HG03442 (cell line): ENCODE measurements around the gene FAM50B.

Experiments used
- ATAC-seq: cut with Tn5 transposase; IDR thresholded peaks from one replicate; pipeline ENCODE4 v1.9.1; 2021; ENCODE audit warnings: mild to moderate bottlenecking, moderate library complexity; ENCODE audit not compliant: unreplicated experiment

The FAM50B gene

DNA sequence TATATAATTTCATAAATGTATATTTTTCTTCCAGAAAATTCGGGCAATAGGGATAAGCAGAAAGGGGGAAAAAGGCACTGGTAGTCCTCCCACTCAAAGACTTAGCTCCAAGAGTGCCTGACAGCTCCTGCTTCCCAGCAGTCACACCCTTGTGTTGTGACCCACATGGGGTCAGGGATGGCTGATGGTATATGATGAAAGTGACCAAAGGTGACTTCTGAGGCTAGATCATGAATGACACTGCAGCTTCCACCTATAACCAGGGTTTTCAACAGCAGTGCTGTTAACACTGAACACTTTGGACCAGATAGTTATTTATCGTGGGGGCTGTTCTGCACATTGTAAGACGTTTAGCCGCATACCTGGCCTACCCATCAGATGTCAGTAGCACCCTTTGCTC lies 22.3 kb downstream of the FAM50B start:
- no peak for ATAC-seq

- ATAC-seq: no peak
These were observed 22.8 kb downstream of the FAM50B start for GRCh38 chr6:3871939-3872338.

GRCh38 chr6:3872370-3872854 lies 23.2 kb downstream of the FAM50B start:
- ATAC-seq: no peak

DNA sequence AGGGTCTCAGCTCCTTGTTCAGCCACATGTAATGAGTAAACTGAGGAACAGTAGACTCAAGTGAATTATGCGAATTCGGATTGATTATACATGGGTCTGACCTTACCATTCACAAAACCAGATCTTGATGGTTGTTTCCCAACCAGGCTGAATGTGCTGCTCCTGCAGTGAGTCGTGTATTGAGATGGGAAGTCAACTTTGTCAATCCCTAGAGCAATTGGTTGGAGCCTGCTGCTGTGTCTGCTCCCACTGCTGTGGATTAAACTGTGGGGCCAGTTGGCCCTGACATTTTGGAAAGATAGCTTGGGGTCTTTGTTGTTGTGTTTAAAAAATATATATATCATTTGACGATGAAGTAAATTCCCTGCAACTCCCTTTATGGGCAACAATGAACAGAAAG lies 23.9 kb downstream of the FAM50B start:
- ATAC-seq: no peak

GRCh38 chr6:3874069-3874468 lies 24.9 kb downstream of the FAM50B start:
- no peak for ATAC-seq

DNA sequence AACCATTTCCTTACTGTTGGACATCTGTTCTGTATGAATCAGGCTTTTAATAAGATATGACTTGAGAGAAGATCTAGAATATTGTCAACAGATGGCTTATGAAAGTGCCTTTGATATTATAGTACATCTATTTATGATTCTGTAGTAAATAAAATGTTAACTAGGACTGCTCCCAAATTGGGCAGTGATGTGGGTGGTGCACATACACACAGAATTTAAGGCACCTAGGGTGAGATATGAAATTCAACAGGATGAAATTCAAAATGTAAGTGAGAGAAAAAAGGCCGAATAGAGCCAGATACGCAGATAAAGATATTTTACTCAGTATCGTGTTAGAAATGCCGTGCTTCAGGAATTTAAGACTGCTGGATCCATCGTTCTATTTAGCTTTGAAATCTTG lies 26.3 kb downstream of the FAM50B start:
- ATAC-seq: no peak

DNA sequence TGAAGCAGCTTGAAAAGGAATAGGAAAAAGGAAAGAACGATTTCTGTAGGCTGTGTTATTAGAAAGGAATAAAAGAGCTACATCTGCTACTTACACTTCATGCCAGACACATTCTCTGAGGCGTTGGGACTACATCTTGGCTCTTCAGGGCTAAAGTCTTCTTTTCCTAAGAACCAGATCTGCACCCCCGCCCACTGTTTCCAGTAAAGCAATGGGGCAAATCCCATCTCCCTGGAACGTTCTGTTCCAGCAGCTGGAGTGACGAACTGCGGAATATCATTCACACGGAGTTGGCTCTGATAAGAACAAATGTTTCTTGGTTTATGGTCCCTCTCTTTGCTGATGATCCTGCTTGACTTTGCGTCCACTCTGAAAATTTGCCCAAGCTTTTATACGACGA lies 26.9 kb downstream of the FAM50B start:
- ATAC-seq: no peak

- no peak for ATAC-seq
These were observed 27.7 kb downstream of the FAM50B start for GRCh38 chr6:3876866-3877265.

DNA sequence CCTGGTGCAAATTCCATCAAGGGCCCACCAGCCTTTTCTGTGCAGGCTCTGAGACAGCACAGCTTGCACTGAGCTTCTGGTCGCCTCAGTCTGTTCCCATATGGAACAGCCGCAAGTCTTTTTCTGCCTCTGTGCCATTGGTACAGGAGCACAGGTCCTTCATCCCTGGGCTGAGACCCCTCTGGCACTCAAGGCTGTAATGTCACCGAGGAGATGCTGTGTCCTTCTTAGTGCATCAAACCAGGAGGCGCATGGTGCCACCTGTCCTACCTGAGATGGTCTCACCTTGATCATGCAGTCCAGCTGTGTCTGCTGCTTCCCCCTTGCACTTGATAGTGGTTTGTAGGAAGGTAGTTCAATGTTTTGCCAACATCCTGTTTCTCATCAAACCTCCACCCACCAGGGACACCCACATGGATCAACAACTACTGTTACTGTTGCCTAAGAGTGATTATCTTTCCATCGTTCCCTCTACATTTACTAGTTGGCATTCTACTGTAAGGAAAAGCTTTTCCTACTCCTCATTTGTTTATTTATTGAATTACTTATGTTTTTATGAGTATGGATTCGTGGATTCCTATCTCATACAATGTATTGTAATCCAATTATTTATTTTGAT lies 29.0 kb downstream of the FAM50B start:
- no peak for ATAC-seq

DNA sequence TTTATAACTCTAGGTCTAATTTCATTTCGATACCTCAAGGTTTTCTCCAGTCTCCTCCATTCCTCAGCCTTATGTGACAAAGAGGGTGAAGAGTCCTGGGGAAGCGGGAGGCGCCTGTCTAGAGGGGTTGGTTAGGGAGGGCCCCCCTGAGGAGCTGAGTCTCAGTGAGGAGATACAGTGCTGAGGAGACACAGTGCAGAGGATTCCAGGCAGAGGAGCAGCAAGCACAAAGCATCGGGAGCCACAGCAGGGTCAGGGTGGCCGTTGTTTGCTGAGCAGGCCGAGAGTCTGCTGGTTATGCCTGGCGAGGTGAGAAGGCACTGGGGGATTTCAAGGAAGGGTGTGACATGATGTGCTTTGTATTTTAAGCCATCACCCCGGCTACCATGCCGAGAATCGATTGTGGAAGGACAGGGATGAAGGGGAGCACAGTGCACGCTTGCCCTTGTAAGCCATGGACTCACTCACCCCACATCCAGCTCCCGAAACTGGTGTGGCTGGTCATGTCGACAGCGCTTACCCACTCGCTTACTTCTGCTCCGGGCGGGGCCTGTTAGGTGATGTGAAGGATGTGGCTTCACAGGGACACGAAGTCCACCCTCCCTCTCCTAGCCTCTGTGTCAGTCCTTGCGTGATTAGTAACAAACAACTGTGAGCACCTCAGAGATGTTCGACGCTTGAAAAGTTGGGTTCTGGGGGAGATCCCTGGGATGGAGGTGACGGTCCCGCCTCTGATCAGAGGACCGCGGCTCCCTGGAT lies 30.2 kb downstream of the FAM50B start:
- ATAC-seq: no peak

GRCh38 chr6:3881711-3882421 lies 32.7 kb downstream of the FAM50B start:
- ATAC-seq: no peak

- no peak for ATAC-seq
These were observed 33.3 kb downstream of the FAM50B start for GRCh38 chr6:3882431-3882830.

- ATAC-seq: no peak
These were observed 33.7 kb downstream of the FAM50B start for GRCh38 chr6:3882866-3883265.

GRCh38 chr6:3884007-3884745 lies 35.0 kb downstream of the FAM50B start:
- ATAC-seq: no peak

DNA sequence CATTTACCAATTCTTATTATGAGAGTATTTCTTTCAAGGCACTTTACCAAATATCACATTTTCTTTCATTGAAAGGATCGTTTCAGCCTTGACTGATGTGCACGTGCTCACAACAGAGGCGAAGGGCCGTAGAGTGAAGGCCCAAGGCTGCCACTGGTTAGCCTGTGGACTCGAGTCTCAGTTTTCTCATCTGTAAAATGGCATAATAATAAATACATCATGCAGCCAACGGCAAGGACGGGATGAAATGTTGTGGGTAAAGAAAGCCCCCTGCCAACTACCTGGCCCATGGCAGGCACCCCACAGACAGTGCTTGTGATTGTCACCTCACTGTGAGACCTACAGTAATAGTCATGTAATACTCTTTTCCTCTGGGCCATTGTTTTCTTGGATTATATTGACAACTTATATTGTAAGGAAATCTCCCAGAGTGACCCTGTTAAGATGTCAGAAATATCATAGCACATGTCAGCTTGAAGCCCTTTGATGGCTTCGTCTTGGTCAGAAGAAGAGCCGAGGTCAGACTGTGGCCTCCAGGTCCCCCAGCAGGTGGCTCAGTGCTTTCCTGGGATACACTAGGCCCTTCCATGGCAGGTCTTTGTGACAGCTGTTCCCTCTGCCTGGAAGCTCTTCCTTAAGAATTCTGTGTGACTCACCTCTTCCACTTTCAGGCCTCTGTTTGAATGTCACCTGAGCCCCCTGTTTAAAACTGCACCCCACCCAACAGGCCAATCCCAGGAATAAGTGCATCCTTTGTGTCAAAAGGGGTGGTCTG lies 36.3 kb downstream of the FAM50B start:
- ATAC-seq: no peak

DNA sequence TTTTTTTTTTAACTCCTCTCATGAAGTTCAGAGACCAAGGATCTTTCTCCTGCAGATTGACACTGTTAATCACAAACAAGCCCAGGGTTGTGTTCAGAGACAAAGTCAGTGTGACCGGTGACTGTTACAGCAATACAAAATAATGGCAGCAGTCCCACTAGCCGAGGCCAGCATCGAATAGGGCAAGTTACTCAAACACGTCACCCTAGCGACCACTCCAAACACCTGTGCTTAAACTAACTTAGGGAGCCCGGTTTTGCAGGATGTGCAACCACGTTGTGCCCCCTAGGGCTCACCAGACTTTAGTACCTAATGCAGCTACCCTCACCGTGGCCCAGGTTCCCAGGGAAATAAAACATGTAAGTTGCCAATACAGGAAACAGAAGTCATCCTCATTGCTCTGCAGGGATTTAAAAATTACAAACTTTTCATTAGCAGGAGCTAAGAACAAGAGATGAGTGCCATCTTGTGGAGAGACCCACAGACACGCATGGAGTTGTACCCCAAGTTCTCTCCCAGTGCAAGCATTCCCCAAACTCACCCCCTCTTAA lies 38.1 kb downstream of the FAM50B start:
- ATAC-seq: no peak

DNA sequence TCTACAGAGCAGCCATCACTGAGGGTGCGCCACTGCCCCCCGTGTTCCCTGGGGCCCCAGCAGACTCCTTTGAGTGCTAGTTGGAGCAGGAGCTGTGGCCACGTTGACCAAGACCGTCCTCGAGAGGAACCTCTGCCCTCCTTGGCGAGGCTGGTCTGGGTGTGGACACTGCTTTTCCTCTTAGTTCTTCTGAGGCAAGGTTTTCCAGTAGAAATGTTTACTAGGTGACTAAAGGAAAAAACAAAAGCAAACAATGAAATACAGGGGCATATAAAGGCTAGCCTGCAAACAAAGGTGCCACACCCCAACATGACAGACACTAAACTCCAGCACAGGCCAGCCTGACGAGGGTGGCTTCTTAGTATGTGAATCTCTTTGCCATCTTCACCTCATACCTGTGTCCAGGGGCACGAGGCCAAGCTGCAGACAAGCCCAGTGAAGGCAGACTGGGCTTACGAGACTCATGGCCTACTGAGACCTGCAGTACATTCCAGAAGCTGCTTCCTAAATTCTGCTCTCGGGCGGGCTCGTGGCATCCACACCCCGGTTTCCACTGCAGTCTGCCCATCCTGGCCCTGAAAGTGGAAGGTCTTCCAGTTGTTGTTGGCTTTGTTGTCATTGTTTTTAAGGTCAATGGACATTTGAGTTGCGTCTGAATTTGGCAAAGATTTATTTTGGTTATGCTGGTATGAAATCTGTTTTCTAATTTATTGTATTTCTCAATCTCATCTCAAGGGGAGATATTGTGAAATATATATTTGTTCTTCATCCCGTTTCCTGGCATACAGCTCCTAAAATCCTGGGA lies 39.2 kb downstream of the FAM50B start:
- ATAC-seq: no peak

GRCh38 chr6:3890047-3890446 lies 40.9 kb downstream of the FAM50B start:
- no peak for ATAC-seq

DNA sequence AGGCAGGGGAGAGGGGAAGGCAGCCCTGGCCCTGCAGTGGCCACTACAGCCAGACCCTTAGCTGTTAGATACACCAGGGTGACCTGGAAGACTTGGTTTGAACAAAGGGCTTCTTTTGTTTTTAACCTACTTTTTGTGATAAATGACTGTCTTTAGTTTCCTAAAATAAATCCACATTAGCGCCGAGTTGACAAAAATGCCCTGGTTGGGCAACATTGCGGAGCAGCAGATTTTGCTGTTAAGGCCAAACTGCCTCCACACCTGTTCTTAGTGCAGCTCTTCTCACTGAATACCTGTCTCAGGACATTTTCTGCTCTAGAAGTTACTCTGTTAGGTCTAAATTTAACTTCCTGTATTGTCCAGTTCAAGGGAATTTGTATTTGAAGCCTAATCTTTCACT lies 42.7 kb downstream of the FAM50B start:
- no peak for ATAC-seq
